ENCODE measurements around the gene TECPR1. TPM values are rescaled to one million over a fixed set of nuclear protein-coding genes. Genes with fewer than 3 reads are reported as not detected.

Gene TECPR1
- total RNA-seq, 1 donor from 2014 or later: 45.4 TPM

DNA sequence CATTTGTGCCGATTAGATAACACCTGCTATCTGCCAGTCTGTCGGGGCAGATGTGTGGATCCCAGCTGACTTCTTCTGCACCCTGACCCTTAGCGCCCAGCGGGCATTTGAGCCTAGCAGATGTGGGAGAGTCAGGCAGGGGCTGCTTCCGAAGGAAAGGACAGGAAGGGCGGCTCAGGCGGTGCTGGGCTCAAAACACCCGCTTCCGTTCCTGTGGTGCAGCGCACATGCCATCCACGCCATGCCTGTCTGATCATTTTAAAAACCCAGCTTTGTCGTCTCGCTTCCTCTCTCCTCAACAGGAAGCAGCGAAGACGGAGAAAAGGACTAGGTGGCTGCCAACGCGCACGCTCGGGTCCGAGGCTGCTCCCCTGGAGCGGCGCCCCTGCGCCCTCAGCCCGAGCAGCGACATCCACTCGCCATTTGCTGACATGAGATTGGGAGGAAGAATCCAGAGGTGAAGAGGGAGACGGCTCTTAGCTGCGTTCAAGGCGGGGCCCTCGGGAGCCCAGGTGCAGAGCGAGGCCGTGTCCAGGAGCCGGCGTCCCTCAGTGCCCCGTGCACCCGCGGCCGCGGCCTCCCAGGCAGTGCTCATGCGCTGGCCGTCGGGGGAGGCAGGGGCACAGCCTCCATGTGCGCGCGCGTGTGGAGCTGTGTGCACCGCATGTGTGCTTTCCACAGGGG is 46.7 kb downstream of the TECPR1 start:
- intact Hi-C loops (cut with micrococcal nuclease): no loop called here

DNA sequence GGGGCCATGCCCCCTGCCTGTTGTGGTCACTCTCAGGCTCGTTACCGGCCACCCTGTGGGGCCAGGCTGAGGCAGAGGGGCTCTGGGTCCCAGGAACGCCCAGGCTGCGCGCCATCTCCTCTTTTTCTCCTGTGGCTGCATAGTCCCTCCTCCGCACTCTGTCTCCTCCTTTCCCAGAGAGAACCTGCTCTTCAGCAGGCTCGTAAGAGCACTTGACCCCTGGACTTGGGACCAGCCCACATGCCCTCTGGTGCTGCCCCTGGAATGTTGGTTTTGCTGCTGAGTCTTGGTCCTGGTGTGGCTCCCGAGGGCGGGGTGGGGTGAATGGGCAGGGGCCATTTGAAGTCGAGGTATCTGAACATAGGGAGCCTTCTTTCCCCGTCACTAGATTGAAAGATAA is 47.4 kb downstream of the TECPR1 start:
- peaks cover 32% of the 10 kb centered on the region for H3K4me1 Mint-ChIP-seq (ENCODE audit: low read depth)
- H3K4me3 Mint-ChIP-seq (ENCODE audit: low read depth): no peak overlapping the region
- peaks cover 31% of the 10 kb centered on the region for H3K36me3 Mint-ChIP-seq (ENCODE audit: low read depth)
- H3K27me3 Mint-ChIP-seq (ENCODE audit: low read depth): no peaks in the 10 kb centered on the region
- no peak for DNase-seq (ENCODE audit: low spot score)
- H3K9me3 Mint-ChIP-seq: no peaks in the 10 kb centered on the region
- H3K27ac Mint-ChIP-seq: no peak overlapping the region
- intact Hi-C loops (cut with micrococcal nuclease): loop anchor here (5.0 kb wide), 1 partner anchor 72 kb away; no protein-coding TSS in a partner anchor

More for the DNA sequence above, 46.7 kb downstream of the TECPR1 start:
- no peaks in the 10 kb centered on the region for H3K27me3 Mint-ChIP-seq (ENCODE audit: low read depth)
- DNase-seq (ENCODE audit: low spot score): no peak
- no peak overlapping the region for H3K27ac Mint-ChIP-seq
- no peaks in the 10 kb centered on the region for H3K9me3 Mint-ChIP-seq
- H3K4me1 Mint-ChIP-seq (ENCODE audit: low read depth): peaks cover 28% of the 10 kb centered on the region
- peaks cover 27% of the 10 kb centered on the region for H3K36me3 Mint-ChIP-seq (ENCODE audit: low read depth)
- H3K4me3 Mint-ChIP-seq (ENCODE audit: low read depth): no peak overlapping the region

DNA sequence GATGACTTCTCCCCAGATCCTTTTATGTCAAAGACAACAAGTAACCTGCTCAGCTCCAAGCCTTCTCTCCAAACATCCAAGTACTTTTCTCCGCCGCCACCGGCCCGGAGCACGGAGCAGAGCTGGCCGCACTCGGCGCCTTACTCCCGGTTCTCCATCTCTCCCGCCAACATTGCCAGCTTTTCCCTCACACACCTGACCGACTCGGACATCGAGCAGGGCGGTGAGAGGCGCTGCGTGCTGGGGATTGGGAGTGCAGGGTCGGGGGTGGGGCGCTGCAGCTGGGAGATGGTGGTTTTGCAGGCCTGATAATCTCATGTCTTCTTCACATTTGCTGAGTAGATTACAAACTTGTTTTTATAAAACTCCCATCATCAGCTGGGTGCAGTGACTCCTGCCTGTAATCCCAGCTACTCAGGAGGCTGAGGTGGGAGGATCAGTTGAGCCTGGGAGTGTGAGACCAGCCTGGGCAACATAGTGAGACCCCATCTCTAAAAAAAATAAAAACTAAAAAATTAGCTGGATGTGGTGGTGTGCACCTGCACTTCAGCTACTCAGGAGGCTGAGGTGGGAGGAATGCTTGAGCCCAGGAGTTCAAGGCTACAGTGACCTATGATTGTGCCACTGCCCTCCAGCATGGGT is 47.9 kb downstream of the TECPR1 start:
- Mint-ChIP-seq H3K9me3 (peaks cover 3% of the 10 kb centered on the region), H3K27me3 (ENCODE audit: low read depth) (no peaks in the 10 kb centered on the region), H3K27ac (no peak overlapping the region), H3K4me1 (ENCODE audit: low read depth) (peaks cover 32% of the 10 kb centered on the region), H3K36me3 (ENCODE audit: low read depth) (peaks cover 34% of the 10 kb centered on the region), H3K4me3 (ENCODE audit: low read depth) (no peak overlapping the region)
- no peak for DNase-seq (ENCODE audit: low spot score)
- intact Hi-C loops (cut with micrococcal nuclease): loop anchor here (5.0 kb wide), 1 partner anchor 72 kb away; no protein-coding TSS in a partner anchor

DNA sequence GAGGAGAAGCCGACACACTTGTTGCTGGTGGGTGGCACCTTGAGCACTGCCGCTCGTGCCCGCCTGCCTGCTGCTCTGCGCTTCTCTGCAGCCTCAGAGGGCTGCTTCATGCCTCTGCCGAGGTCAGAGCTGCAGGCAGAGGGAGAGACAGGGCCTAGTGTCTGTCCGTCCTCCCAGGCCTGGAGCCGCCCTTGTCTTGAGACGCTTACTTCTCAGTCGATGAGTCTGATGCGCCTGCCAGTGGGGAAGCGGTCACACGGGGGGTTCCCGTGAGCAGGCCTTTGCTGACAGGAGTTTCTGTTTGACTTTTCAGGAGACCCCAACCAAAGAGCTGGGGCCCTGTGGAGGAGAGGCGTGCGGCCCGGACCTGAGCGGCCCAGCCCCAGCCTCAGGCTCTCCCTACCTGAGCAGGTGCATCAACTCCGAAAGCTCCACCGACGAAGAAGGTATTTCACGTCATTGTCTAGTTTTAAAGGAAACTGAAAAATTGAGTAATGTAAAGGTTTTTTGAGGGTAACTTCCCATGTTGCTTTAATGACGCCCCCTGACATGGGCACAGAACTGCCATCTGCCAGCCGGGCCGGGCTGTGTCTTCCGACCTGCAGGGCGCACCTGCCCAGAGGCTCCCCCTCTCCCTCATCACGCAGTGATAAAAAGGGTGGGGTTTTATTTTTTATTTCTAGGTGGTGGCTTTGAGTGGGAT is 48.6 kb downstream of the TECPR1 start:
- peaks cover 37% of the 10 kb centered on the region for H3K36me3 Mint-ChIP-seq (ENCODE audit: low read depth)
- no peak for DNase-seq (ENCODE audit: low spot score)
- H3K27me3 Mint-ChIP-seq (ENCODE audit: low read depth): no peaks in the 10 kb centered on the region
- peaks cover 6% of the 10 kb centered on the region for H3K9me3 Mint-ChIP-seq
- intact Hi-C loops (cut with micrococcal nuclease): loop anchor here (5.0 kb wide), 1 partner anchor 71 kb away; no protein-coding TSS in a partner anchor
- no peak overlapping the region for H3K4me3 Mint-ChIP-seq (ENCODE audit: low read depth)
- no peak overlapping the region for H3K27ac Mint-ChIP-seq
- H3K4me1 Mint-ChIP-seq (ENCODE audit: low read depth): peaks cover 32% of the 10 kb centered on the region

DNA sequence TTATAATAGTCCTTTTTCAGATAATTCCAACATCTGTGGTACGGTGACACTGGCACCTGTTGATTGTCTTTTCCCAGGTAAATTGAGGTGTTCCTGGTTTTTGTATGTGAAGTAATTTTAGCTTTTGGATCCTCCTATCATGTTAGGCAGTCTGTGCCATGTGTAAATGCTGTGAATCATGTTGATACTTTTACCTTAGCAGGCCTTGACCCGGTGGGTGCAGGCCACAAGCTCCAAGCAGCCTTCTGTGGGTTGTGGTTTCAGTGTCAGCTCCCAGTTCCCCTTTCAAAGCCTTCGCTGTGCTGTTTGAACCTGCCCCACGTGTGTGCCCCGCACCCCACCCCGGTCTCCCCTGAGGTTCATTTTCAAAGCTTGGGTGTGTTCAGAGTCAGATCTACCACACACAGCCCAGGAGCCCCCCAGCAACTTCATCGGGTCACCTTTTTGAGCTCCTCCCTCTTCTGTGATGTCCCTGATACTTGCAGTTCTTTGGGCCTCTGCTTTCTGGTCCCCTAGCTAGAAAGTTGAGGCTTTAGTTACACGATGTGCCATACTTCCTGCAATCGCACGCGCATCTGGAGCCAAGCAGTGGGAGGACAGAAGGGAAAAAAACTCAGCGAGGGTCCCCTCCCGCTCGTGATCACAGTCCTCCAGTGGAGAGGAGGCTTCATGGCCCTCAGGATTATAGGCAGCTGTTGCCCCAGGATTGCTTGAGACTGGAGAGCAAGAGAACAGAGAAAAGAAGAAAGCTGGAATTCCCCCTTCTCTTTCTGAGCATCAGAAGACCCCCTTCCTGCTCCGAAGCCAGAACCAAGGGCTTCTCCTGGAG is 49.5 kb downstream of the TECPR1 start:
- peaks cover 37% of the 10 kb centered on the region for H3K36me3 Mint-ChIP-seq (ENCODE audit: low read depth)
- intact Hi-C loops (cut with micrococcal nuclease): loop anchor here (1.0 to 5.0 kb wide), 2 partner anchors 49 to 70 kb away; no protein-coding TSS in a partner anchor
- H3K27me3 Mint-ChIP-seq (ENCODE audit: low read depth): no peaks in the 10 kb centered on the region
- peak overlapping the region; percentile 75 for H3K27ac Mint-ChIP-seq
- peaks cover 32% of the 10 kb centered on the region for H3K4me1 Mint-ChIP-seq (ENCODE audit: low read depth)
- DNase-seq (ENCODE audit: low spot score): peak; percentile 71
- H3K9me3 Mint-ChIP-seq: peaks cover 6% of the 10 kb centered on the region
- H3K4me3 Mint-ChIP-seq (ENCODE audit: low read depth): peak overlapping the region; percentile 6

DNA sequence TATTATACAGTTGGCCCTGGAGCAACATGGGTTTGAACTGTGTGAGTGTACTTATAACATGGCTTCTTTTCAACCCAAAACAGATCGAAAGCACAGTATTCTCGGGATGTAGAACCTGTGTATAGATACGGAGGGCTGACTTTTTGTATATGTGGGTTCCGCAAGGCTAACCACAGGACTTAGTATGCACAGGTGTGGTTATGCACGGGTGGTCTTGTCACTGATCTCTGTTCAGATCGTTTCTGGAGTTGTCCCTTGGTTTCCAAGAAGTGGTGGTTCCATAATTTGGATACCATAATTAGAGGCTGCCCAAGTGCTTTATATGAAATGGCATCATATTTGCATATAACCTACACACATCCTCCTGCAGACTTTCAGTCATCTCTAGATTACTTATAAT is 51.7 kb downstream of the TECPR1 start:
- Mint-ChIP-seq H3K27ac (no peak overlapping the region), H3K9me3 (peaks cover 6% of the 10 kb centered on the region), H3K27me3 (ENCODE audit: low read depth) (no peaks in the 10 kb centered on the region), H3K36me3 (ENCODE audit: low read depth) (peaks cover 36% of the 10 kb centered on the region), H3K4me1 (ENCODE audit: low read depth) (peaks cover 34% of the 10 kb centered on the region), H3K4me3 (ENCODE audit: low read depth) (no peak overlapping the region)
- intact Hi-C loops (cut with micrococcal nuclease): loop anchor here (5.0 kb wide), 1 partner anchor 68 kb away; no protein-coding TSS in a partner anchor
- no peak for DNase-seq (ENCODE audit: low spot score)

DNA sequence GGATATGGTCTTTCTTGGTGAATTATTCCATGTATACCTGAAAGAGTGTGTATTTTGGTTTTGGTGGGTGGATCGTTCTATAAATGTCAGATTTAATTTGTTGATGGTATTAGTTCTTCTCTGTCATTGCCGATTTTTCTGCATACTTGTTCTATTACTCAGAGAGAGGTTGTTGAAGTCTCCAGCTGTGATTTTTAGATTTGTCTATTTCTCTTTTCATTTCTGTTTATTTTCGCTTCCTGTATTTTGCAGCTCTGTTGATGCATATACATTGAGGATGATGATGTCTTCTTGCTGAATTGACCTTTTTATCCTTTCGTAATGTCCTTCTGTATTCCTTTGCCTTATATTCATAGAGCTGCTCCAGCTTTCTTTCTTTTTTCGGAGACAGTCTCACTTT is 52.9 kb downstream of the TECPR1 start:
- DNase-seq (ENCODE audit: low spot score): no peak
- Mint-ChIP-seq H3K36me3 (ENCODE audit: low read depth) (peaks cover 35% of the 10 kb centered on the region), H3K4me1 (ENCODE audit: low read depth) (peaks cover 33% of the 10 kb centered on the region), H3K4me3 (ENCODE audit: low read depth) (no peak overlapping the region), H3K27me3 (ENCODE audit: low read depth) (no peaks in the 10 kb centered on the region), H3K9me3 (peaks cover 6% of the 10 kb centered on the region), H3K27ac (no peak overlapping the region)
- intact Hi-C loops (cut with micrococcal nuclease): no loop called here

DNA sequence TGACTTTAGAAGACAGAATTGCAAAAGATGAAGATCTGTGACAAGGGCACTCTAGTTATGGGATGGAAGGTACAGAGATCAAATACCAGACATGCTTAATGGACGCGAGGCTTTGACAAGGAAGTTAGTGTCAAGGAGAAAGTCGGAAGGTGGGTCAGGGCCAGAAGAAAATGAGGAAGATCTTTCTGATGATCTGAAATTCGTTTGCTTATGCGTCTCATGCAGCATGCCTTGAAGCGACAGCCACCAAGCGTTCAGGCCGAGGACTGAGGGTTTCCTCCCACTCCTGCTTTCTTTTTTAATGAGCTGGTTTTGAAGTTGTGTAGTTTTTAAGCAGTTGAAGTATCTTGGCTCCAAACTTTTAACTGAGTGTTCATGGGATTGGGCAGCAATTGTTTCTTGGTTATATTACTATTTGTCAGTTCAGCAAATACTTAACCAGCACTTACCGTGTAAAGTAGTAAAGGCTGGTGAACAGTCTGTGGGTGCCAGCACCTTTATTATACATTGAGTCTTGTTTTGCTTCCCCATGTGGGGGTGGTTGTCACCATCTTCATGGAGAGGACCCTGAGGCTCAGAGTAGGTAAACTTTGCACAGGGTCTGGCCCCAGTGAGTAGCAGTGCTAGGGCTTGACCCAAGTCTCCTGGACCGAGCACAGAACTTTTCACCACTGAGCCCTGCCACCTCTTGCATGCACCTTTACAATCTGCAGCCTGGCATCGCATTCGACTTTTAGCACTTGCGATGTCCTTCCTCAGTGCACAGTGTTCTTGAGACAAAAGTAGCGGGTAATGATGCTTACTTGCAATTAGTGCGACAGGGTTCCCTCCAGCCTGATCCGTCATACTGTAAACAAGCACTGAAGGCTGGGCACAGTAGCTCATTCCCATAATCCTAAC is 55.1 kb downstream of the TECPR1 start:
- H3K9me3 Mint-ChIP-seq: peaks cover 6% of the 10 kb centered on the region
- no peak for DNase-seq (ENCODE audit: low spot score)
- H3K36me3 Mint-ChIP-seq (ENCODE audit: low read depth): peaks cover 38% of the 10 kb centered on the region
- H3K4me1 Mint-ChIP-seq (ENCODE audit: low read depth): peaks cover 19% of the 10 kb centered on the region
- H3K27me3 Mint-ChIP-seq (ENCODE audit: low read depth): no peaks in the 10 kb centered on the region
- H3K4me3 Mint-ChIP-seq (ENCODE audit: low read depth): no peak overlapping the region
- no peak overlapping the region for H3K27ac Mint-ChIP-seq
- intact Hi-C loops (cut with micrococcal nuclease): no loop called here

DNA sequence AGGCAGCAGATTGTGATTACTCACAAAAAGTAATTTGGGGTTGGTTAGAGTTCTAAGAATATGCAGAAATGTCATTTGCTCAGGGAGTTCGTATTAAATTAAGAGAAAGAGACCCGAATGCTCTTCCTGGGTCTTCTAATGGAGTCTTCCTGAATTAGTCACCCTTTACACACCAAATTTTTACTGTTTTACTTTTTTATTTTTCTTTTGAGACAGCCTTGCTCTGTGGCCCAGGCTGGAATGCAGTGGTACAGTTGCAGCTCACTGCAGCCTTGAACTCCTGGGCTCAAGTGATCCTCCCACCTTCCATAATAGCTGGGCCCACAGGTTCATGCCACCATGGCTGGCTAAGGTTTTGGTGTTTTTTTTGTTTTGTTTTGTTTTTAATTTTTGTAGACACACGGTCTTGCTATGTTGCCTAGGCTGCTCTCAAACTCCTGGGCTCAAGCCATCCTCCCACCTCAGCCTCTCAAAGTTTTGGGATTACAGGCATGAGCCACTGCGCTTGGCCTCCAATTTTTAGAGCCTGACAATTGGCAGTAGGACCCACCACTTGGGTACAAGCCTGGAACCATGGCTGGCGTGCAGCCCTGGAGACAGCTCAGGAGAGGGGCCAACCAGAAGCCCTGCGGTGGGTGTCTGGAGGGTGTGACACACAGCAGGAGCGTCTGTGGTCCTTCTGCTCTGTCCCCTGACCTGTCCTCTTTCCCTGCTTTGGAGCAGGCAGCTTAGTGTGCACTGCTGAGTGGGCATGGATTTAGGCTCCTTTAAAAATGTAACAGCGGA is 57.2 kb downstream of the TECPR1 start:
- Mint-ChIP-seq H3K4me3 (ENCODE audit: low read depth) (no peak overlapping the region), H3K27me3 (ENCODE audit: low read depth) (no peaks in the 10 kb centered on the region), H3K4me1 (ENCODE audit: low read depth) (peaks cover 2% of the 10 kb centered on the region), H3K36me3 (ENCODE audit: low read depth) (peaks cover 38% of the 10 kb centered on the region), H3K27ac (no peak overlapping the region), H3K9me3 (peaks cover 6% of the 10 kb centered on the region)
- no peak for DNase-seq (ENCODE audit: low spot score)
- intact Hi-C loops (cut with micrococcal nuclease): no loop called here

DNA sequence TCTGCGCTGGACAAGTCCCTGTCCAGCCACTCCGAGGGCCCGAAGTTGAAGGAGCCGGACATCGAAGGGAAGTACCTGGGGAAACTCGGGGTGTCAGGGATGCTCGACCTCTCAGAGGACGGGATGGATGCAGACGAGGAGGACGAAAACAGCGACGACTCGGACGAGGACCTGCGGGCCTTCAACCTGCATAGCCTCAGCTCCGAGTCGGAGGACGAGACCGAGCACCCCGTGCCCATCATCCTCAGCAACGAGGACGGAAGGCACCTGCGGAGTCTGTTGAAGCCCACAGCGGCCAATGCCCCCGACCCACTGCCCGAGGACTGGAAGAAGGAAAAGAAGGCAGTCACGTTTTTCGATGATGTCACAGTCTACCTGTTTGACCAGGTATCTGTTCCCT is 57.8 kb downstream of the TECPR1 start:
- H3K27me3 Mint-ChIP-seq (ENCODE audit: low read depth): no peaks in the 10 kb centered on the region
- H3K9me3 Mint-ChIP-seq: peaks cover 4% of the 10 kb centered on the region
- DNase-seq (ENCODE audit: low spot score): no peak
- intact Hi-C loops (cut with micrococcal nuclease): no loop called here
- no peak overlapping the region for H3K4me3 Mint-ChIP-seq (ENCODE audit: low read depth)
- H3K27ac Mint-ChIP-seq: no peak overlapping the region
- peaks cover 2% of the 10 kb centered on the region for H3K4me1 Mint-ChIP-seq (ENCODE audit: low read depth)
- H3K36me3 Mint-ChIP-seq (ENCODE audit: low read depth): peaks cover 39% of the 10 kb centered on the region

DNA sequence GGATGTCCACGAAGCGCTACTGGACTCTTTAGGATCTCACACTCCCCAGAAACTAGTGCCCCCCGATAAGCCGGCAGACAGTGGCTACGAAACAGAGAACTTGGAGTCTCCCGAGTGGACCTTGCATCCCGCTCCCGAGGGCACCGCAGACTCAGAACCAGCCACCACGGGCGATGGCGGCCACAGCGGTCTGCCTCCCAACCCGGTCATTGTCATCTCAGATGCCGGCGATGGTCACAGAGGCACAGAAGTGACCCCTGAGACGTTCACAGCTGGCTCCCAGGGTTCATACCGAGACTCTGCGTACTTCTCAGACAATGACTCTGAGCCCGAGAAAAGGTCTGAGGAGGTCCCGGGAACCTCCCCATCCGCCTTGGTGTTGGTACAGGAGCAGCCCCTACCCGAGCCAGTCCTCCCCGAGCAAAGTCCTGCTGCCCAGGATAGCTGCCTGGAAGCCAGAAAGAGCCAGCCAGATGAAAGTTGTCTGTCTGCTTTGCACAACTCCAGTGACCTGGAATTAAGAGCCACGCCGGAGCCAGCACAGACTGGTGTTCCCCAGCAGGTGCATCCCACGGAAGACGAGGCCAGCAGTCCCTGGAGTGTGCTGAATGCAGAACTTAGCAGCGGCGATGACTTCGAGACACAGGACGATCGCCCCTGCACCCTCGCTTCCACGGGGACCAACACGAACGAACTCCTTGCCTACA is 58.4 kb downstream of the TECPR1 start:
- intact Hi-C loops (cut with micrococcal nuclease): no loop called here
- Mint-ChIP-seq H3K27me3 (ENCODE audit: low read depth) (no peaks in the 10 kb centered on the region), H3K36me3 (ENCODE audit: low read depth) (peaks cover 41% of the 10 kb centered on the region), H3K9me3 (no peaks in the 10 kb centered on the region), H3K27ac (no peak overlapping the region), H3K4me3 (ENCODE audit: low read depth) (no peak overlapping the region), H3K4me1 (ENCODE audit: low read depth) (peaks cover 2% of the 10 kb centered on the region)
- no peak for DNase-seq (ENCODE audit: low spot score)

All from activated T-helper 2 cell treated with anti-CD3 and anti-CD28 coated beads, Interferon-gamma antibody, Interleukin-2, Interleukin-4, amounts not matched to agents 10 μg/mL and 5 μg/mL and 100 μg/mL, durations not matched to agents 14 hours and 24 hours and 36 hours (primary cell).